Prostate gland (tissue), 2 donors: ENCODE results near the gene SND1.

Experiments
- POLR2A ChIP-seq: fragments of 450-650 bp; IDR thresholded peaks from one replicate; pipeline ENCODE4 v1.6.1; 2016; ENCODE audit warnings: antibody characterized with exemption, mild to moderate bottlenecking
- POLR2AphosphoS5 ChIP-seq: sonication (generic); formaldehyde crosslinking; IDR thresholded peaks from one replicate; pipeline ENCODE4 v1.6.1; 2017; ENCODE audit warnings: antibody characterized with exemption
- TF ChIP-seq, protein P1 (sequence below), 4 experiments: fragments of 200-600 bp in 2 of 4; fragments of 450-650 bp in 2 of 4; sonication (generic) in 2 of 4; IDR thresholded peaks; 1 replicate in 3 of 4; 2 replicates in 1 of 4; pipeline ENCODE4 v1.5.1; 2016 to 2019; ENCODE audit warnings: antibody characterized with exemption in 4 of 4, mild to moderate bottlenecking in 2 of 4, moderate library complexity in 2 of 4

DNA sequence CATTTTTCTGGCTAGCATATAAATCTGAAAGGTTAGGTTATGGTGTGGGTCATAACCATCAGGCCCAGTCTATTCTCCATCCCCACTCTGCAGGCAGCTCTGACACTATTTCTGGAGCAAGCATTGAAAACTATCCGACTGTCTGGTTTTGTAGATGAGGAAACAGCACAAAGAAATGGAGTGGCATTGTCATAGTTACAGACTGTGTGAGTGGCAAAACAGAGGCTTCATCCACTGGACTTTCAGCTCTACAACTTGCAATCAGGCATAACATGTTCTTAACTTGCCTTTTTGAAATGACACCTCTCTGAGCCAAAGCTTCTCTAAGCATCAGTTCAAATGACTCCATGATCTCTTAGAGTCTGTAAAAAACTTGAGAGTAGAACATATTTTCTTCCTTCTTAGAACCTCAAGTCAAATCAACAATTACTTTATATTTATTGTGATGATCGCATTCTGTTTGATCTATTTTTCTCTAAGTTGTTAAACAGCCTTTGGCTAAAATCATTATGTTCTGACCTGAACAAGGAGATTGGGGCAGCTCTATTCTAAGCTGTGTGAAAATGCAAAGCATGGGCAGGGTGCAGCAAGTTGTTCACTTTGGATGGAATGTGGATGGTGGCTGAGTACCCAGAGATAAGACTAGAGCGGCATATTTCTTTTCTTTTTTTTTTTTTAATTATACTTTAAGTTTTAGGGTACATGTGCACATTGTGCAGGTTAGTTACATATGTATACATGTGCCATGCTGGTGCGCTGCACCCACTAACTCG is 310.8 kb downstream of the SND1 start:
- TF ChIP-seq, protein P1, sequence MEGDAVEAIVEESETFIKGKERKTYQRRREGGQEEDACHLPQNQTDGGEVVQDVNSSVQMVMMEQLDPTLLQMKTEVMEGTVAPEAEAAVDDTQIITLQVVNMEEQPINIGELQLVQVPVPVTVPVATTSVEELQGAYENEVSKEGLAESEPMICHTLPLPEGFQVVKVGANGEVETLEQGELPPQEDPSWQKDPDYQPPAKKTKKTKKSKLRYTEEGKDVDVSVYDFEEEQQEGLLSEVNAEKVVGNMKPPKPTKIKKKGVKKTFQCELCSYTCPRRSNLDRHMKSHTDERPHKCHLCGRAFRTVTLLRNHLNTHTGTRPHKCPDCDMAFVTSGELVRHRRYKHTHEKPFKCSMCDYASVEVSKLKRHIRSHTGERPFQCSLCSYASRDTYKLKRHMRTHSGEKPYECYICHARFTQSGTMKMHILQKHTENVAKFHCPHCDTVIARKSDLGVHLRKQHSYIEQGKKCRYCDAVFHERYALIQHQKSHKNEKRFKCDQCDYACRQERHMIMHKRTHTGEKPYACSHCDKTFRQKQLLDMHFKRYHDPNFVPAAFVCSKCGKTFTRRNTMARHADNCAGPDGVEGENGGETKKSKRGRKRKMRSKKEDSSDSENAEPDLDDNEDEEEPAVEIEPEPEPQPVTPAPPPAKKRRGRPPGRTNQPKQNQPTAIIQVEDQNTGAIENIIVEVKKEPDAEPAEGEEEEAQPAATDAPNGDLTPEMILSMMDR (IDR thresholded peaks at IDR 0.05) = no peak
- TF ChIP-seq POLR2A = no peak
- no peak for TF ChIP-seq POLR2AphosphoS5
